ENCODE results near the gene MPV17L2.
A peak's percentile ranks its signal among the peaks of the same experiment; 100 is the strongest.

DNA sequence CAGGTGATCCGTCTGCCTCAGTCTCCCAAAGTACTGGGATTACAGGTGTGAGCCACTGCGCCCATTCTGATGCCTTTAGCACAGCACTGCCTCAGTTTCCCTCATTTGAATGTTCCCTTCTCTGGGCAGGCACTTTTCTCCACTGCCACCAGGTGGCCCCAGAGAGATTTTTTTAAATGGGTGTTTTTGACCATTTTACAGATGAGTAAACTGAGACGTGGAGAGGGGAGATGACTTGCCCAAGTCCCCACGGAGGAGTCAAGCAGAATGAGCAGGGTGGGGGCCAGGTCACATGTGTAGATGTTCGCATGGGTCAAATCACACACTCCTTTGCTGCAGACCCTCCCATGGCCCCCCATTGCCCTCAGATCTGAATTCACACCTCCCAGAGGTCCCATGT lies 36.5 kb downstream of the MPV17L2 start:
- peak; percentile 43 for TF ChIP-seq CTCF (conservative IDR thresholded peaks at IDR 0.05; ENCODE audit: low read depth, low read length)
- no peak for TF ChIP-seq MAFK (IDR thresholded peaks at IDR 0.05; ENCODE audit: low read depth, low read length)
- TF ChIP-seq POLR2A (IDR thresholded peaks at IDR 0.05; ENCODE audit: low read depth, low read length): no peak
- TF ChIP-seq SMC3 (IDR thresholded peaks at IDR 0.05; ENCODE audit: low read depth, low read length): peak; percentile 14; the same call in 1 of the 2 replicates
- no peak for TF ChIP-seq BHLHE40 (IDR thresholded peaks at IDR 0.05; ENCODE audit: low read depth, low read length)
- TF ChIP-seq RAD21 (IDR thresholded peaks at IDR 0.05; ENCODE audit: low read length): no peak

All from IMR-90 (cell line).